Mononuclear cell (primary cell): ENCODE measurements around the gene FRK. TPM values are rescaled to one million over a fixed set of nuclear protein-coding genes. Genes with fewer than 3 reads are reported as not detected.
"Not testable (repeated sequence)": the region's sequence is repeated elsewhere in the genome, so short reads cannot be mapped to it uniquely, and the experiment has no call there.

ENCODE experiments used
- H3K27me3 ChIP-seq: 2 replicates; pipeline ENCODE4 v1.6.0; 2011; ENCODE audit warnings: low read length, control low read depth; ENCODE audit not compliant: insufficient read depth
- H3K4me1 ChIP-seq: 2 replicates; pipeline ENCODE4 v1.5.1; 2011; ENCODE audit warnings: mild to moderate bottlenecking, low read length, control low read depth; ENCODE audit not compliant: insufficient read depth
- H3K4me3 ChIP-seq: 2 replicates; pipeline ENCODE4 v1.5.1; 2011; ENCODE audit warnings: mild to moderate bottlenecking, low read length, moderate library complexity
- H3K9me3 ChIP-seq: 2 replicates; pipeline ENCODE4 v1.5.1; 2011; ENCODE audit warnings: low read depth, mild to moderate bottlenecking, control low read depth, low read length
- total RNA-seq: library from RNA; depleted of rRNA; stranded (reverse); fragments of >200 nt; gene quantifications from one replicate; pipeline ENCODE4 v1.2.3, GENCODE V29; 2012

Gene FRK
- total RNA-seq, 1 donor, result not detected

DNA sequence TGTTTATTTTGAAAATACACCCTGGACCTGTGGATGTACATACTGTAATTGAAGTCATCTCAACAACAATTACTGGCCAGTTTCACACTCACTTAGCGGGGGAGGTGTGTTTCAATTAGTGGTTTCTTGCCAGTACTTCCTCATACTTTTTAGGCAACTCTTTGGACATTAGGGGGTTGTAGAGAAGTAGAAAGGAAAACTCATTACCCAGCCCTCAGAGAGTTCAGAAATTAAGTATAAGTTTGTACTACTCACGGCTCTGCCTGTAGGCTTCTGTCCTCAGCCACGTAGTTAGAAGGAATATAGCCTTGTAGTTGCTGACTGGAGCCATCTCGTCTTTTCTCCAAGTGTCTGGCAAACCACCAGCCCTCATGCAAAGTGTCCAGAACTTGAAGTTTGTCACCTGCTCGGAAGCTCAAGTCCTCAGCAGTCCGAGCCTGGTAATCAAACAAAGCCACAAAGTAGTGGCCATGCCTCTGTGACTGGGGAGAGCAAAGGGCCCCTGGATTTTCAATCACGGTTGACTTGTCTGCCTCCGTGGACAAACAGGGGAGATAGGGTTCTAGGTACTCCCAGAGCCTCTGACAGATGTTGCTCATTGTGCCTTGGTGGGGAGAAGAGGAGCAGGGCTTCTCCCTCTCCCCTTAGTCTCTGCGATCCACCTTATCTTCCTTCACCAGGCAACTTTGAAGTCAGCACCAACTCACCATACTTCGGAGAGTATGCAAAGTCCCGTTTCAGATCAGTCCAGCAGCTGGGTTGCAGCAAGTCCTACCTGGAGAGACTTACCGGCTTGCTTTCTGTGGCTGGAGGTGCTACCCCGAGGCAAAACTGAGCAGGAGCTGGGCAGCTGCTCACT, 749 bp downstream of the FRK start:
- H3K4me1 ChIP-seq, result no peaks in the 10 kb centered on the region
- no peaks in the 10 kb centered on the region for H3K9me3 ChIP-seq
- no peak overlapping the region for H3K4me3 ChIP-seq
- H3K27me3 ChIP-seq, result no peaks in the 10 kb centered on the region

DNA sequence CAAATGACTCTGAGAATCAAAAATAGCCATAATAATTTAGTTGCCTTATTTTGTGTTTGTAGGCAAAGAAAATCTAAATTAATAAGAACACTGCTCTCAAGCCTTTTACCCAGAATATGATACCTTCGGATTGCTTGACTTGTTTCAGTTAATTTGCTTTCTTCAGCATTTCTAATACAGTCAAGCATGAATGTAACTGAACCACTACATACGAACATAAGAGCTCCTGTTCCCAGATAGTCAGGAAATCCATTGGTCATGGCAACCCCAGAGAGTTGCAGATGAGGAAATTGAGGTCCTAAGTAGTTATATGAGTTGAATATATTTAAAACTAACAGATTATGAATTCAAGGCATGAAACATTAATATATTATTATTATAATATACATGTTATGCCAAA, 2.9 kb downstream of the FRK start:
- no peak overlapping the region for H3K4me3 ChIP-seq
- H3K27me3 ChIP-seq, result no peaks in the 10 kb centered on the region
- no peaks in the 10 kb centered on the region for H3K4me1 ChIP-seq
- no peaks in the 10 kb centered on the region for H3K9me3 ChIP-seq

DNA sequence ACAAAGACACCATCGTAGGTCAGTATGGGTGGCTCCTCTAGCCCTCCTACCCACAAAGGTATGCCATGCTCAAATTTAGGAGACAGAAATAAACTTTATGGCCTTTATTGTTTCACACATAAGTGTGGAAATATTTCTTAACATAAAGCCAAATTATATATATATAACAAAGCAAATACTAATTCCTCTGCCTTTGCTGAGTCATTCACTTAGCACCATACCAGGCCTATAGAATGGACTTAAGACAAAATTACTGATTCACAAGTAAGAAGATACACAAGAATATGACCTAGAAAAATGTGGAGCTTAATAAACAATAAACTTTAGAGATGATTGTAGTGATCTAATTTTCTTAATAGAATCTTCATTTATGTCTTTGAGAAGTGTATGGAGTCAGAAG, 5.2 kb downstream of the FRK start:
- Histone ChIP-seq H3K4me1 (no peaks in the 10 kb centered on the region), H3K4me3 (no peak overlapping the region), H3K9me3 (no peaks in the 10 kb centered on the region), H3K27me3 (peaks cover 3% of the 10 kb centered on the region)

GRCh38 chr6:116051244-116051643, 9.4 kb downstream of the FRK start:
- Histone ChIP-seq H3K4me3 (no peak overlapping the region), H3K9me3 (no peaks in the 10 kb centered on the region), H3K4me1 (no peaks in the 10 kb centered on the region), H3K27me3 (peaks cover 3% of the 10 kb centered on the region)

GRCh38 chr6:116050737-116051136, 10.0 kb downstream of the FRK start:
- no peaks in the 10 kb centered on the region for H3K4me1 ChIP-seq
- peaks cover 3% of the 10 kb centered on the region for H3K27me3 ChIP-seq
- H3K4me3 ChIP-seq, result no peak overlapping the region
- H3K9me3 ChIP-seq, result no peaks in the 10 kb centered on the region

DNA sequence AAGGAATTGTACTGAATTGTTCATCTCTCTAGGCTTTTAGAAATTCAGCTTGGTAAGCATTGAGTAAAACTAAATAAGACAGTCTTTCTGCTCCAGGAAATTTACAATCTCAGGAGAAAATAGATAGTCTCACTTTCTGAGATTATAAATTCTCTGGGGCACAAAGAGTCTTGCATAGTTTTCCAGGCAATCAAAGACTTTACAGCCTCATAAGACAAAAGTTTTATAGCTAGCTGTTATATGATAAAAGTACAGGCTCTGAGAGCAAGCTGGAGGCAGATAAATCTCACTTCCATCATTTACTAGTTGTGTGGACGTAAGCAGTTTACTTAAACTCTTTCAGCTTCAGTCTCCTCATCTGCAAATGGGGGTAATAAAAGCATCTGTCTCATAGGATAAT, 11.4 kb downstream of the FRK start:
- Histone ChIP-seq H3K4me1 (no peaks in the 10 kb centered on the region), H3K9me3 (no peaks in the 10 kb centered on the region), H3K27me3 (peaks cover 3% of the 10 kb centered on the region), H3K4me3 (no peak overlapping the region)

DNA sequence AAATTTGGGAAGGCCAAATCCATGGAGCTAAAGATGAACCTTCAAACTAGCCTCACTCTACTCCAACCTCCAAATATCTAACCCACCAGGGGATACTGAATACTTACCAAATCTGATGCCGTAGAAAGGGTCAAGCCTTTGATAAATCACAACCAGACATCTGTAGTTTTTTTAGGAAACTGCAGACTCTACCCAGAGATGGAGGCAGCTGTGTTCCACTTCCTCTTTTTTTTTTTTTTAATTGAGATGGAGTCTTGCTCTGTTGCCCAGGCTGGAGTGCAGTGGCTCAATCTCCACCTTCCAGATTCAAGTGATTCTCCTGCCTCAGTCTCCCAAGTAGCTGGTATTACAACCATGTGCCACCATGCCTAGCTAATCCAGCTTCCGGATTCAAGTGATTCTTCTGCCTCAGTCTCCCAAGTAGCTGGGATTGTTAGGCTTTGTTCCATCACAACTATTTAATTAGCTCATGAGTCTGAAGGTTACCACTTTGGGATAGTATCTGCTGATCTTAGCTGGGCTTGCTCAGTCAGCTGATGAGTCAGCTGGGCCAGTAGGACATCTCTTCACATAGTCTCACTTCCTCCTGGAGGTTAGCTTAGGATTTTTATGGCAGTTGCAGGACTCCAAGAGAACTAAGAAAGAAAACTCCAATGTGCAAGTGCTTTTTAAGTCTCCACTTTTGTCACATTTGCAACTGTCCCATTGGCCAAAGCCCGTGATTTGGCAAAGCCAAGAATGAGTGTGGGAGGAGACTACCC, 13.3 kb downstream of the FRK start:
- Histone ChIP-seq H3K4me3 (no peak overlapping the region), H3K4me1 (no peaks in the 10 kb centered on the region), H3K27me3 (peaks cover 3% of the 10 kb centered on the region), H3K9me3 (no peaks in the 10 kb centered on the region)

GRCh38 chr6:116046737-116047136, 14.0 kb downstream of the FRK start:
- Histone ChIP-seq H3K9me3 (no peaks in the 10 kb centered on the region), H3K27me3 (peaks cover 3% of the 10 kb centered on the region), H3K4me1 (no peaks in the 10 kb centered on the region), H3K4me3 (no peak overlapping the region)

DNA sequence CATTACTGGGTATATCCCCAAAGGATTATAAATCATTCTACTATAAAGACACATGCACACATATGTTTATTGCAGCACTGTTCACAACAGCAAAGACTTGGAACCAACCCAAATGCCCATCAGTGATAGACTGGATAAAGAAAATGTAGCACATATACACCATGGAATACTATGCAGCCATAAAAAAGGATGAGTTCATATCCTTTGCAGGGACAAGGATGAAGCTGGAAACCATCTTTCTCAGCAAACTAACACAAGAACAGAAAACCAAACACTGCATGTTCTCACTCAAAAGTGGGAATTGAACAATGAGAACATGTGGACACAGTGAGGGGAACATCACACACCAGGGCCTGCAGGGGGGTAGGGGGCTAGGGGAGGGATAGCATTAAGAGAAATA, 14.4 kb downstream of the FRK start:
- H3K27me3 ChIP-seq, H3K9me3 ChIP-seq, H3K4me1 ChIP-seq, H3K4me3 ChIP-seq: not testable (repeated sequence)

GRCh38 chr6:116041934-116042333, 18.8 kb downstream of the FRK start:
- Histone ChIP-seq H3K4me3 (no peak overlapping the region), H3K4me1 (no peaks in the 10 kb centered on the region), H3K27me3 (no peaks in the 10 kb centered on the region), H3K9me3 (no peaks in the 10 kb centered on the region)

- Histone ChIP-seq H3K4me3 (no peak overlapping the region), H3K9me3 (no peaks in the 10 kb centered on the region), H3K4me1 (no peaks in the 10 kb centered on the region), H3K27me3 (no peaks in the 10 kb centered on the region)
These were observed 19.7 kb downstream of the FRK start for GRCh38 chr6:116040993-116041392.

- H3K9me3 ChIP-seq, result no peaks in the 10 kb centered on the region
- H3K4me3 ChIP-seq, result no peak overlapping the region
- no peaks in the 10 kb centered on the region for H3K4me1 ChIP-seq
- H3K27me3 ChIP-seq, result no peaks in the 10 kb centered on the region
These were observed 23.8 kb downstream of the FRK start for GRCh38 chr6:116036885-116037284.

DNA sequence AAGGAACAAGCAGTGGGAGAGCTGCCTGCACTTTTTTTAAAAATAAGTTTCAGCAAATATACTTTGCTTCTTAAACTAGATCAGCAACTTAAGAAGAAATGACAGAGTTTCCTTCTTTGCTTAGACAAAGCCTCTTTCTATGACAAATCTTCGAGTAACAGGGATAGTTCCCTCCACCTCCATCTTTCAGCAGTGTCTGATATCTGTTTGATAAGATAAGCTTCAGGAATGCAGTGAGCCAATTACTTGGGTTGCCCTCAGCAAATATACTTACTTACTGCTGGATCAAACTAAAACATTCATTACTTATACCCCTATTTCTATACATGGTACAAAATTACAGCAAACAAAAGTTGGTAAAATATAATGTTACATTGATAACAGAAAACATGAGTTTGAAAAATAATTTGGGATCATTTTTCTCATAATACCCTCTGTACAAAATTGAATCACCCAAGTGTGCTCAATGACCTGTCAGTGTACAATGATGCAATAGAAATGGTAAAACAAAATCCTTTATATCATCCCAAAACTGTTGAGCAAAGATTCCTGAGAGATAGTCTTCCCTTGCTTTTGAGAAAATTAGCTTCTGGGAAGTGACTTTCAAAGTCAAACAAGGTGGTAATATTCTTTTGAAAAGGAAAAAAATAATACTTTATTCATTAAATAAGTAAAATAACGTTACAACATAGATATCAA, 24.5 kb downstream of the FRK start:
- H3K4me1 ChIP-seq, result no peaks in the 10 kb centered on the region
- H3K27me3 ChIP-seq, result no peaks in the 10 kb centered on the region
- H3K4me3 ChIP-seq, result no peak overlapping the region
- H3K9me3 ChIP-seq, result no peaks in the 10 kb centered on the region

- no peaks in the 10 kb centered on the region for H3K9me3 ChIP-seq
- no peak overlapping the region for H3K4me3 ChIP-seq
- no peaks in the 10 kb centered on the region for H3K4me1 ChIP-seq
- H3K27me3 ChIP-seq, result no peaks in the 10 kb centered on the region
These were observed 25.1 kb downstream of the FRK start for GRCh38 chr6:116035616-116036015.

GRCh38 chr6:116034327-116034726, 26.4 kb downstream of the FRK start:
- H3K4me3 ChIP-seq, result no peak overlapping the region
- no peaks in the 10 kb centered on the region for H3K4me1 ChIP-seq
- H3K27me3 ChIP-seq, result no peaks in the 10 kb centered on the region
- H3K9me3 ChIP-seq, result no peaks in the 10 kb centered on the region
